ENCODE measurements around the gene TMEM50A. TPM values are rescaled to one million over a fixed set of nuclear protein-coding genes. Genes with fewer than 3 reads are reported as not detected.
A peak's percentile ranks its signal among the peaks of the same experiment; 100 is the strongest.

The TMEM50A gene
- total RNA-seq, 4 donors from 2014 or later: 81.1 to 130 (median 96.6) TPM

- TF ChIP-seq, protein P1, sequence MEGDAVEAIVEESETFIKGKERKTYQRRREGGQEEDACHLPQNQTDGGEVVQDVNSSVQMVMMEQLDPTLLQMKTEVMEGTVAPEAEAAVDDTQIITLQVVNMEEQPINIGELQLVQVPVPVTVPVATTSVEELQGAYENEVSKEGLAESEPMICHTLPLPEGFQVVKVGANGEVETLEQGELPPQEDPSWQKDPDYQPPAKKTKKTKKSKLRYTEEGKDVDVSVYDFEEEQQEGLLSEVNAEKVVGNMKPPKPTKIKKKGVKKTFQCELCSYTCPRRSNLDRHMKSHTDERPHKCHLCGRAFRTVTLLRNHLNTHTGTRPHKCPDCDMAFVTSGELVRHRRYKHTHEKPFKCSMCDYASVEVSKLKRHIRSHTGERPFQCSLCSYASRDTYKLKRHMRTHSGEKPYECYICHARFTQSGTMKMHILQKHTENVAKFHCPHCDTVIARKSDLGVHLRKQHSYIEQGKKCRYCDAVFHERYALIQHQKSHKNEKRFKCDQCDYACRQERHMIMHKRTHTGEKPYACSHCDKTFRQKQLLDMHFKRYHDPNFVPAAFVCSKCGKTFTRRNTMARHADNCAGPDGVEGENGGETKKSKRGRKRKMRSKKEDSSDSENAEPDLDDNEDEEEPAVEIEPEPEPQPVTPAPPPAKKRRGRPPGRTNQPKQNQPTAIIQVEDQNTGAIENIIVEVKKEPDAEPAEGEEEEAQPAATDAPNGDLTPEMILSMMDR (IDR thresholded peaks at IDR 0.05): no peak
- peak; percentile 55 for ATAC-seq (ENCODE audit: low FRiP score)
- no peak for DNase-seq (ENCODE audit: low spot score)
These were observed 9.4 kb downstream of the TMEM50A start for GRCh38 chr1:25347556-25347955.

GRCh38 chr1:25349606-25350005 lies 11.5 kb downstream of the TMEM50A start:
- DNase-seq (ENCODE audit: low spot score) (no peak), ATAC-seq (ENCODE audit: low FRiP score) (no peak)
- TF ChIP-seq, protein P1 (IDR thresholded peaks at IDR 0.05): no peak

- TF ChIP-seq, protein P1 (IDR thresholded peaks at IDR 0.05): no peak
- DNase-seq (ENCODE audit: low spot score) (no peak), ATAC-seq (ENCODE audit: low FRiP score) (no peak)
These were observed 17.8 kb downstream of the TMEM50A start for GRCh38 chr1:25355841-25356395.

- no peak for DNase-seq (ENCODE audit: low spot score)
- ATAC-seq (ENCODE audit: low FRiP score): no peak
- TF ChIP-seq, protein P1 (IDR thresholded peaks at IDR 0.05): no peak
These were observed 18.3 kb downstream of the TMEM50A start for GRCh38 chr1:25356441-25356840.

DNA sequence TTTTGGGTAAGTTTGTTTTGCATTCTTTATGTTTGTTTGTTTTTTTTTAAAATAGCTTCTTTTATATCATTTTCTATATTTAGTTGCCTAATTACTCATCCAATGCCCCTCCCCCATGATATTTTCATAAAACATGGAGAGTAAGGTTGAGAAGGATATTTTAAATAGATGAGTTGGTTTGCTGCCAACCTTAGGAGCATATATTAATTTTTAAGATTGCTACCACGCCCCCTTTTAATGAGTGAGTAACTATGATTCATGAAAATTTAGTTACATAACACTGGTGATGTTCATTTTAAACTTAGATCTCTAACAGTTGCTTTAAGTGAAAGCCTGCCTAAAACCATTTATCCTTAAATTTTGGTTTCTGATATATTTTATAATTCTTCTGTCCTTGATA lies 18.7 kb downstream of the TMEM50A start:
- peak; percentile 52 for ATAC-seq (ENCODE audit: low FRiP score)
- DNase-seq (ENCODE audit: low spot score): no peak

DNA sequence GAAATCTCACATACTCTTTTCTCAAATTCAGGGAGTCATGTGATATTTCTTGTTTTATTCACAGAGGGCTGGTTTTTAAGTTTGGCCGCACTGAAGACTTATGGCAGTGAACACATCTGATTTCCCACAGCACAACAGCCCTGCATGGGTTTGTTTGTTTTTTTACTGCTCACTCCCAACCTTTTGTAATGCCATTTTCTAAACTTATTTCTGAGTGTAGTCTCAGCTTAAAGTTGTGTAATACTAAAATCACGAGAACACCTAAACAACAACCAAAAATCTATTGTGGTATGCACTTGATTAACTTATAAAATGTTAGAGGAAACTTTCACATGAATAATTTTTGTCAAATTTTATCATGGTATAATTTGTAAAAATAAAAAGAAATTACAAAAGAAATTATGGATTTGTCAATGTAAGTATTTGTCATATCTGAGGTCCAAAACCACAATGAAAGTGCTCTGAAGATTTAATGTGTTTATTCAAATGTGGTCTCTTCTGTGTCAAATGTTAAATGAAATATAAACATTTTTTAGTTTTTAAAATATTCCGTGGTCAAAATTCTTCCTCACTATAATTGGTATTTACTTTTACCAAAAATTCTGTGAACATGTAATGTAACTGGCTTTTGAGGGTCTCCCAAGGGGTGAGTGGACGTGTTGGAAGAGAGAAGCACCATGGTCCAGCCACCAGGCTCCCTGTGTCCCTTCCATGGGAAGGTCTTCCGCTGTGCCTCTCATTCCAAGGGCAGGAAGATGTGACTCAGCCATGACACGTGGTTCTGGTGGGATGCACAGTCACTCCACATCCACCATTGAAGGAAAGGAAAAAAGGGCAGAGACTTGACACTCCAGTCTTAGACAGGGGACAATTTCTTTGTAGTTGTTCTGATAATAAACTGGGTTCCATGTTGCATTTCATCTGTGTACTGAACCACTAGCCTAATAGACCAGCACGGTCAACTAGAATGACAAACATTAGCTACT lies 22.8 kb downstream of the TMEM50A start:
- ATAC-seq (ENCODE audit: low FRiP score): no peak

More for the DNA sequence above, 18.7 kb downstream of the TMEM50A start:
- TF ChIP-seq, protein P1 (IDR thresholded peaks at IDR 0.05): no peak

More for the DNA sequence above, 22.8 kb downstream of the TMEM50A start:
- DNase-seq (ENCODE audit: low spot score): no peak
- TF ChIP-seq, protein P1 (IDR thresholded peaks at IDR 0.05): no peak

Data from omental fat pad (tissue), 4 donors.